HepG2 (cell line): ENCODE results near the gene GINS2. TPM values are rescaled to one million over a fixed set of nuclear protein-coding genes. Genes with fewer than 3 reads are reported as not detected.

ENCODE experiments used
- ATAC-seq: fragments of 200-7000 bp; cut with Tn5 transposase; 3 replicates; pipeline ENCODE4 v1.9.1; 2020; ENCODE audit warnings: mild to moderate bottlenecking, moderate library complexity
- BruUV-seq: library from RNA; stranded (reverse); fragments of 400-500 nt; replicated peaks from 2 replicates; lab custom pipeline; 2021; lab: Mats Ljungman, UMichigan
- CTCF ChIA-PET: fragments of 300-600 bp; formaldehyde crosslinking; extraction: SDS; loops from one replicate; lab custom pipeline; 2021; ENCODE audit warnings: low total read pairs, inconsistent platforms, low intra/inter-chr PET ratio; lab: Yijun Ruan, JAX
- POLR2A ChIA-PET: fragments of 350-600 bp; sonication (Branson Sonifier 250); formaldehyde crosslinking; loops from one replicate; lab custom pipeline; 2020; ENCODE audit warnings: antibody characterized with exemption, inconsistent platforms; lab: Yijun Ruan, JAX
- DNase-seq: peaks from one replicate; pipeline ENCODE4 v3.0.0-alpha.2; 2015; ENCODE audit warnings: low spot score
- FAIRE-seq: peaks from 3 replicates; lab custom pipeline; 2011; peaks lifted over from hg19 to GRCh38; lab: Jason Lieb, UNC
- H2AFZ ChIP-seq: one replicate; pipeline ENCODE4 v1.6.1; 2011; ENCODE audit warnings: low read length, inconsistent platforms
- H3K27ac ChIP-seq: fragments of 300-600 bp; 3 replicates; pipeline ENCODE4 v1.8.0; 2011; ENCODE audit warnings: mixed run types, mild to moderate bottlenecking, mixed read lengths, low read length, inconsistent platforms; ENCODE audit not compliant: insufficient read depth; ENCODE audit errors: extremely low read length
- H3K27me3 ChIP-seq, 2 experiments: fragments of 200-600 bp in 1 of 2; 2 replicates in 1 of 2; 3 replicates in 1 of 2; pipeline versions ENCODE4 v1.6.0 to v1.8.0; 2011; ENCODE audit warnings: low read length in 2 of 2, mild to moderate bottlenecking in 2 of 2, moderate library complexity in 2 of 2, inconsistent platforms in 1 of 2; ENCODE audit not compliant: insufficient read depth in 2 of 2, control insufficient read depth in 1 of 2
- H3K36me3 ChIP-seq, 2 experiments: fragments of 200-600 bp in 1 of 2; replicated peaks in 1 of 2; 2 replicates in 1 of 2; 3 replicates in 1 of 2; pipeline versions ENCODE4 v1.5.1 to v1.8.0; 2011; ENCODE audit warnings: low read length in 2 of 2, inconsistent platforms in 1 of 2; ENCODE audit not compliant: insufficient read depth in 2 of 2, control insufficient read depth in 1 of 2
- H3K4me1 ChIP-seq: 2 replicates; pipeline ENCODE4 v1.5.1; 2012; ENCODE audit warnings: low read length, inconsistent platforms; ENCODE audit not compliant: insufficient read depth
- H3K4me2 ChIP-seq: 2 replicates; pipeline ENCODE4 v1.6.0; 2011; ENCODE audit warnings: low read depth, low read length, inconsistent platforms
- H3K4me3 ChIP-seq, 3 experiments: fragments of 200-600 bp in 1 of 3; sonication (generic), shearing (Covaris generic) in 1 of 3; replicated peaks in 1 of 3; 2 replicates each; pipeline ENCODE4 v1.5.1; 2011 to 2016; ENCODE audit warnings: low read length in 3 of 3, inconsistent platforms in 2 of 3, low read depth in 2 of 3, mild to moderate bottlenecking in 2 of 3, control low read depth in 1 of 3, mixed read lengths in 1 of 3; ENCODE audit not compliant: insufficient read depth in 1 of 3
- H3K79me2 ChIP-seq: one replicate; pipeline ENCODE4 v1.6.1; 2011; ENCODE audit warnings: low read length, inconsistent platforms; ENCODE audit not compliant: insufficient read depth
- H3K9ac ChIP-seq: 2 replicates; pipeline ENCODE4 v1.6.0; 2011; ENCODE audit warnings: mild to moderate bottlenecking, low read depth, low read length, inconsistent platforms; ENCODE audit not compliant: insufficient read depth
- H3K9me3 ChIP-seq: 2 replicates; pipeline ENCODE4 v1.5.1; 2012; ENCODE audit warnings: mild to moderate bottlenecking, low read length
- H4K20me1 ChIP-seq: 2 replicates; pipeline ENCODE4 v1.6.0; 2011; ENCODE audit warnings: inconsistent platforms, mild to moderate bottlenecking, low read length, moderate library complexity; ENCODE audit not compliant: insufficient read depth
- NFKB2 ChIP-seq: sonication (generic); formaldehyde crosslinking; IDR thresholded peaks from 2 replicates; pipeline ENCODE4 v1.4.0; 2020; ENCODE audit warnings: missing genetic modification reagents, borderline replicate concordance
- RBM22 ChIP-seq: fragments of 200-400 bp; formaldehyde crosslinking; optimal IDR thresholded peaks from 2 replicates; pipeline ENCODE3; 2017; ENCODE audit warnings: mild to moderate bottlenecking, low read length, moderate library complexity
- ZBTB38 ChIP-seq: sonication (generic); formaldehyde crosslinking; IDR thresholded peaks from 2 replicates; pipeline ENCODE4 v1.5.1; 2020; ENCODE audit warnings: mild to moderate bottlenecking, missing genetic modification reagents
- WGBS: methylation state at CpG from one replicate; pipeline ENCODE4 v1.1.6; 2017; ENCODE audit warnings: low lambda C conversion rate; 5-methylcytosine and 5-hydroxymethylcytosine counted together
- in situ Hi-C: cut with HindIII; loops from 2 replicates; pipeline ENCODE4 v1.10.0; 2017; ENCODE audit warnings: low pct_unique_long_range_greater_than_20kb; ENCODE audit not compliant: extremely low pct_ligation_motif_present
- intact Hi-C: fragments of 100-400 bp; cut with micrococcal nuclease; formaldehyde crosslinking; loops from one replicate; pipeline ENCODE4 v1.10.0; 2022; ENCODE audit not compliant: unreplicated experiment
- polyA plus RNA-seq, 8 experiments: library from polyadenylated mRNA; depleted of rRNA in 3 of 8; stranded (reverse) in 7 of 8; unstranded in 1 of 8; fragments of >200 nt; fragmentation: Illumina TruSeq in 4 of 8; extraction: Trizol in 4 of 8; gene quantifications; 2 replicates each; pipeline versions ENCODE4 v1.2.1 to v1.2.3, GENCODE V29; 2011 to 2016; ENCODE audit warnings: low read depth in 4 of 8, missing spikeins in 1 of 8, mixed read lengths in 1 of 8; ENCODE audit not compliant: insufficient read depth in 1 of 8
- total RNA-seq, 5 experiments: library from RNA; depleted of rRNA; stranded (reverse); fragments of >200 nt; fragmentation: Illumina TruSeq; extraction: Trizol; gene quantifications; 2 replicates each; pipeline ENCODE4 v1.2.3, GENCODE V29; 2016; ENCODE audit warnings: low read depth in 1 of 5
- TF ChIP-seq, protein P1 (sequence below): IDR thresholded peaks from 2 replicates; pipeline ENCODE4 v1.6.1; 2016
- TF ChIP-seq, protein P2 (sequence below): sonication (generic); formaldehyde crosslinking; IDR thresholded peaks from 2 replicates; pipeline ENCODE4 v1.4.0; 2020; ENCODE audit warnings: missing genetic modification reagents, borderline replicate concordance

Gene GINS2
- total and polyA plus RNA-seq, 2 of the 13 experiments (the other 11 are each of a cell fraction or from before 2014, with no cell fraction given): 10.6 to 48.3 TPM

GRCh38 chr16:85665373-85665740 lies 23.4 kb downstream of the GINS2 start:
- BruUV-seq: no TSS peak
- WGBS: 99% methylated on average over 12 of the region's 12 CpGs

GRCh38 chr16:85664580-85665372 lies 24.0 kb downstream of the GINS2 start:
- CTCF ChIA-PET: no interaction called here
- H3K4me2 ChIP-seq: no peak overlapping the region
- POLR2A ChIA-PET: no interaction called here
- no peak overlapping the region for H3K27ac ChIP-seq
- intact Hi-C loops: no loop called here
- peaks cover 7% of the 10 kb centered on the region; the same call in 1 of the 2 replicates for H4K20me1 ChIP-seq
- H3K9ac ChIP-seq: no peak overlapping the region
- H3K4me1 ChIP-seq: no peaks in the 10 kb centered on the region
- TF ChIP-seq, protein P1, sequence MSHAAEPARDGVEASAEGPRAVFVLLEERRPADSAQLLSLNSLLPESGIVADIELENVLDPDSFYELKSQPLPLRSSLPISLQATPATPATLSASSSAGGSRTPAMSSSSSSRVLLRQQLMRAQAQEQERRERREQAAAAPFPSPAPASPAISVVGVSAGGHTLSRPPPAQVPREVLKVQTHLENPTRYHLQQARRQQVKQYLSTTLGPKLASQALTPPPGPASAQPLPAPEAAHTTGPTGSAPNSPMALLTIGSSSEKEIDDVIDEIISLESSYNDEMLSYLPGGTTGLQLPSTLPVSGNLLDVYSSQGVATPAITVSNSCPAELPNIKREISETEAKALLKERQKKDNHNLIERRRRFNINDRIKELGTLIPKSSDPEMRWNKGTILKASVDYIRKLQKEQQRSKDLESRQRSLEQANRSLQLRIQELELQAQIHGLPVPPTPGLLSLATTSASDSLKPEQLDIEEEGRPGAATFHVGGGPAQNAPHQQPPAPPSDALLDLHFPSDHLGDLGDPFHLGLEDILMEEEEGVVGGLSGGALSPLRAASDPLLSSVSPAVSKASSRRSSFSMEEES (CRISPR knock-in tag): no peak
- TF ChIP-seq ZBTB38 (CRISPR knock-in tag) (peak; percentile 21; the same call in 1 of the 2 replicates), NFKB2 (peak; percentile 34; the same call in 1 of the 2 replicates)
- WGBS: 97% methylated on average over 24 of the region's 27 CpGs
- H3K9me3 ChIP-seq: no peaks in the 10 kb centered on the region
- BruUV-seq: no TSS peak
- ATAC-seq (no peak), DNase-seq (no peak), FAIRE-seq (no peak)
- H2AFZ ChIP-seq: no peak overlapping the region
- in situ Hi-C loops: no loop called here
- no peaks in the 10 kb centered on the region for H3K27me3 ChIP-seq
- no peaks in the 10 kb centered on the region for H3K79me2 ChIP-seq
- H3K4me3 ChIP-seq: no peak overlapping the region
- peaks cover 72 to 96% of the 10 kb centered on the region in 2 experiments for H3K36me3 ChIP-seq

More at GRCh38 chr16:85665373-85665740, 23.4 kb downstream of the GINS2 start:
- Histone ChIP-seq H3K27me3 (no peaks in the 10 kb centered on the region), H4K20me1 (peaks cover 5% of the 10 kb centered on the region; the same call in 1 of the 2 replicates), H3K79me2 (no peaks in the 10 kb centered on the region), H3K4me1 (no peaks in the 10 kb centered on the region), H3K4me3 (no peak overlapping the region), H2AFZ (no peak overlapping the region), H3K36me3 (peaks cover 69 to 96% of the 10 kb centered on the region in 2 experiments), H3K9me3 (no peaks in the 10 kb centered on the region), H3K4me2 (no peak overlapping the region), H3K27ac (no peak overlapping the region), H3K9ac (no peak overlapping the region)
- ChIA-PET POLR2A (no interaction called here), CTCF (no interaction called here)
- intact Hi-C loops (no loop called here), in situ Hi-C loops (no loop called here)
- DNase-seq (no peak), FAIRE-seq (no peak), ATAC-seq (no peak)
- TF ChIP-seq, protein P2, sequence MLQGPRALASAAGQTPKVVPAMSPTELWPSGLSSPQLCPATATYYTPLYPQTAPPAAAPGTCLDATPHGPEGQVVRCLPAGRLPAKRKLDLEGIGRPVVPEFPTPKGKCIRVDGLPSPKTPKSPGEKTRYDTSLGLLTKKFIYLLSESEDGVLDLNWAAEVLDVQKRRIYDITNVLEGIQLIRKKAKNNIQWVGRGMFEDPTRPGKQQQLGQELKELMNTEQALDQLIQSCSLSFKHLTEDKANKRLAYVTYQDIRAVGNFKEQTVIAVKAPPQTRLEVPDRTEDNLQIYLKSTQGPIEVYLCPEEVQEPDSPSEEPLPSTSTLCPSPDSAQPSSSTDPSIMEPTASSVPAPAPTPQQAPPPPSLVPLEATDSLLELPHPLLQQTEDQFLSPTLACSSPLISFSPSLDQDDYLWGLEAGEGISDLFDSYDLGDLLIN: no peak
- peak; percentile 84 for TF ChIP-seq RBM22
